Esophagus squamous epithelium (tissue), 5 donors: ENCODE results near the gene PRRT1B. TPM values are rescaled to one million over a fixed set of nuclear protein-coding genes. Genes with fewer than 3 reads are reported as not detected.

Experiments used
- DNase-seq: peaks from one replicate; lab custom pipeline; 2025; lab: John Stamatoyannopoulos, UW
- H3K27ac ChIP-seq, 4 donors: fragments of 200-600 bp; sonication (generic); one replicate each; pipeline ENCODE4 v1.5.1; 2016 to 2019; ENCODE audit warnings: mild to moderate bottlenecking in 1 of 4
- H3K27me3 ChIP-seq, 4 donors: fragments of 200-600 bp; sonication (generic); 1 replicate in 3 of 4; 2 replicates in 1 of 4; pipeline versions ENCODE4 v1.5.1 to v1.6.0; 2017 to 2021; ENCODE audit warnings: antibody characterized with exemption in 1 of 4
- H3K36me3 ChIP-seq, 3 donors: fragments of 200-600 bp; sonication (generic); one replicate each; pipeline ENCODE4 v1.5.1; 2016 to 2019
- H3K4me1 ChIP-seq, 3 donors: fragments of 200-600 bp; sonication (generic); one replicate each; pipeline ENCODE4 v1.5.1; 2017 to 2019
- H3K4me3 ChIP-seq, 4 donors: fragments of 200-600 bp; sonication (generic); 1 replicate in 3 of 4; 2 replicates in 1 of 4; pipeline ENCODE4 v1.5.1; 2016 to 2019; ENCODE audit warnings: mild to moderate bottlenecking in 2 of 4, moderate library complexity in 1 of 4
- H3K9me3 ChIP-seq, 3 donors: fragments of 200-600 bp; sonication (generic); one replicate each; pipeline ENCODE4 v1.5.1; 2016 to 2019
- CTCF ChIP-seq, 6 experiments: fragments of 450-650 bp in 4 of 6; fragments of 200-600 bp in 2 of 6; sonication (generic) in 2 of 6; IDR thresholded peaks; one replicate each; pipeline ENCODE4 v1.5.1; 2016 to 2019; ENCODE audit warnings: antibody characterized with exemption in 6 of 6, mild to moderate bottlenecking in 4 of 6, moderate library complexity in 4 of 6
- POLR2A ChIP-seq, 4 donors: fragments of 450-650 bp; IDR thresholded peaks; one replicate each; pipeline ENCODE4 v1.6.1; 2017; ENCODE audit warnings: antibody characterized with exemption in 4 of 4, mild to moderate bottlenecking in 4 of 4, moderate library complexity in 3 of 4
- WGBS, 2 donors: methylation state at CpG; one replicate each; pipeline ENCODE4 v1.1.5; 2018; 5-methylcytosine and 5-hydroxymethylcytosine counted together
- intact Hi-C: fragments of 100-400 bp; cut with DNase I; formaldehyde crosslinking; loops from one replicate; pipeline ENCODE4 v1.15.0; 2022
- total RNA-seq, 4 donors: library from RNA; depleted of rRNA; stranded (reverse); fragments of >200 nt; gene quantifications; one replicate each; pipeline ENCODE4 v1.1.0, GENCODE V29; 2016
- donor health status: DM: yes; HTN: yes; CAD: no.

PRRT1B gene
- total RNA-seq, 4 donors from 2014 or later, result not detected

GRCh38 chr9:131566158-131566557 lies 20.8 kb downstream of the PRRT1B start:
- Histone ChIP-seq H3K4me1 (no peaks in the 10 kb centered on the region), H3K27ac (no peak overlapping the region), H3K4me3 (no peak overlapping the region), H3K36me3 (peaks cover 0 to 4% (median 0%) of the 10 kb centered on the region in 3 donors), H3K9me3 (peaks cover 0 to 9% (median 7%) of the 10 kb centered on the region in 3 donors), H3K27me3 (no peaks in the 10 kb centered on the region)
- WGBS, 2 donors, result 85 to 94% methylated on average over 3 of the region's 3 CpGs
- no peak for TF ChIP-seq CTCF (IDR thresholded peaks at IDR 0.05)
- TF ChIP-seq POLR2A (IDR thresholded peaks at IDR 0.05), result no peak
- DNase-seq, result no peak
- intact Hi-C loops, result no loop called here

GRCh38 chr9:131567910-131568309 lies 22.6 kb downstream of the PRRT1B start:
- Histone ChIP-seq H3K36me3 (peaks cover 0 to 21% (median 0%) of the 10 kb centered on the region in 3 donors), H3K9me3 (peaks cover 0 to 4% (median under 1%) of the 10 kb centered on the region in 3 donors), H3K27me3 (no peaks in the 10 kb centered on the region), H3K4me3 (no peak overlapping the region), H3K27ac (no peak overlapping the region), H3K4me1 (no peaks in the 10 kb centered on the region)
- intact Hi-C loops, result no loop called here
- no peak for TF ChIP-seq POLR2A (IDR thresholded peaks at IDR 0.05)
- TF ChIP-seq CTCF (IDR thresholded peaks at IDR 0.05), result no peak
- no peak for DNase-seq
- 86 to 87% methylated on average over 5 of the region's 8 CpGs for WGBS, 2 donors

GRCh38 chr9:131574730-131575640 lies 29.7 kb downstream of the PRRT1B start:
- Histone ChIP-seq H3K4me3 (no peak overlapping the region), H3K4me1 (no peaks in the 10 kb centered on the region), H3K9me3 (no peaks in the 10 kb centered on the region), H3K27ac (no peak overlapping the region), H3K36me3 (peaks cover 12 to 90% (median 26%) of the 10 kb centered on the region in 3 donors), H3K27me3 (no peaks in the 10 kb centered on the region)
- intact Hi-C loops, result no loop called here
- DNase-seq, result no peak
- TF ChIP-seq POLR2A (IDR thresholded peaks at IDR 0.05) (no peak), CTCF (IDR thresholded peaks at IDR 0.05) (no peak)
- 89 to 91% methylated on average over 4 to 5 of the region's 17 CpGs for WGBS, 2 donors

- TF ChIP-seq CTCF (IDR thresholded peaks at IDR 0.05) (no peak), POLR2A (IDR thresholded peaks at IDR 0.05) (no peak)
- no peak overlapping the region for H3K27ac ChIP-seq
- no peaks in the 10 kb centered on the region for H3K4me1 ChIP-seq
- 86 to 94% methylated on average over 13 to 19 of the region's 23 CpGs for WGBS, 2 donors
- peaks cover 13 to 97% (median 31%) of the 10 kb centered on the region in 3 donors for H3K36me3 ChIP-seq
- H3K9me3 ChIP-seq, result no peaks in the 10 kb centered on the region
- no peak overlapping the region for H3K4me3 ChIP-seq
- no peak for DNase-seq
- H3K27me3 ChIP-seq, result no peaks in the 10 kb centered on the region
- intact Hi-C loops, result no loop called here
Measured at GRCh38 chr9:131575946-131576853, 30.9 kb downstream of the PRRT1B start.
